Fibroblast of the conjunctiva (primary cell): Measurements from ENCODE around the gene KIAA1958.

Source experiments
- DNase-seq: peaks from one replicate; pipeline ENCODE4 v3.0.0-alpha.2; 2010; ENCODE audit warnings: low read depth

KIAA1958 gene

GRCh38 chr9:112604790-112605189 lies 118.2 kb downstream of the KIAA1958 start:
- no peak for DNase-seq

- DNase-seq: no peak
Measured at GRCh38 chr9:112605518-112605917, 118.9 kb downstream of the KIAA1958 start.

- DNase-seq: no peak
Measured at GRCh38 chr9:112605963-112606699, 119.5 kb downstream of the KIAA1958 start.

GRCh38 chr9:112608851-112609250 lies 122.2 kb downstream of the KIAA1958 start:
- DNase-seq: no peak

GRCh38 chr9:112615584-112616266 lies 129.1 kb downstream of the KIAA1958 start:
- no peak for DNase-seq

- no peak for DNase-seq
Measured at GRCh38 chr9:112617371-112617770, 130.7 kb downstream of the KIAA1958 start.

- no peak for DNase-seq
Measured at GRCh38 chr9:112618385-112619009, 131.9 kb downstream of the KIAA1958 start.

- no peak for DNase-seq
Measured at GRCh38 chr9:112620388-112620787, 133.8 kb downstream of the KIAA1958 start.

- no peak for DNase-seq
Measured at GRCh38 chr9:112621018-112621655, 134.5 kb downstream of the KIAA1958 start.

GRCh38 chr9:112623198-112623597 lies 136.6 kb downstream of the KIAA1958 start:
- DNase-seq: no peak

GRCh38 chr9:112624711-112625707 lies 138.4 kb downstream of the KIAA1958 start:
- no peak for DNase-seq

- DNase-seq: no peak
Measured at GRCh38 chr9:112629671-112630485, 143.3 kb downstream of the KIAA1958 start.

- DNase-seq: no peak
Measured at GRCh38 chr9:112631313-112632070, 144.9 kb downstream of the KIAA1958 start.

GRCh38 chr9:112640311-112640710 lies 153.7 kb downstream of the KIAA1958 start:
- no peak for DNase-seq

- DNase-seq: no peak
Measured at GRCh38 chr9:112642126-112642525, 155.5 kb downstream of the KIAA1958 start.

GRCh38 chr9:112647596-112647995 lies 161.0 kb downstream of the KIAA1958 start:
- DNase-seq: no peak

- no peak for DNase-seq
Measured at GRCh38 chr9:112648624-112649023, 162.0 kb downstream of the KIAA1958 start.

- no peak for DNase-seq
Measured at GRCh38 chr9:112654282-112654681, 167.7 kb downstream of the KIAA1958 start.

GRCh38 chr9:112655668-112656067 lies 169.0 kb downstream of the KIAA1958 start:
- no peak for DNase-seq

- DNase-seq: no peak
Measured at GRCh38 chr9:112659906-112660305, 173.3 kb downstream of the KIAA1958 start.
